Measurements from ENCODE around the gene PDS5A. TPM values are rescaled to one million over a fixed set of nuclear protein-coding genes. Genes with fewer than 3 reads are reported as not detected.

The PDS5A gene
- total RNA-seq, 1 experiment from 2014 or later: 96.6 TPM

DNA sequence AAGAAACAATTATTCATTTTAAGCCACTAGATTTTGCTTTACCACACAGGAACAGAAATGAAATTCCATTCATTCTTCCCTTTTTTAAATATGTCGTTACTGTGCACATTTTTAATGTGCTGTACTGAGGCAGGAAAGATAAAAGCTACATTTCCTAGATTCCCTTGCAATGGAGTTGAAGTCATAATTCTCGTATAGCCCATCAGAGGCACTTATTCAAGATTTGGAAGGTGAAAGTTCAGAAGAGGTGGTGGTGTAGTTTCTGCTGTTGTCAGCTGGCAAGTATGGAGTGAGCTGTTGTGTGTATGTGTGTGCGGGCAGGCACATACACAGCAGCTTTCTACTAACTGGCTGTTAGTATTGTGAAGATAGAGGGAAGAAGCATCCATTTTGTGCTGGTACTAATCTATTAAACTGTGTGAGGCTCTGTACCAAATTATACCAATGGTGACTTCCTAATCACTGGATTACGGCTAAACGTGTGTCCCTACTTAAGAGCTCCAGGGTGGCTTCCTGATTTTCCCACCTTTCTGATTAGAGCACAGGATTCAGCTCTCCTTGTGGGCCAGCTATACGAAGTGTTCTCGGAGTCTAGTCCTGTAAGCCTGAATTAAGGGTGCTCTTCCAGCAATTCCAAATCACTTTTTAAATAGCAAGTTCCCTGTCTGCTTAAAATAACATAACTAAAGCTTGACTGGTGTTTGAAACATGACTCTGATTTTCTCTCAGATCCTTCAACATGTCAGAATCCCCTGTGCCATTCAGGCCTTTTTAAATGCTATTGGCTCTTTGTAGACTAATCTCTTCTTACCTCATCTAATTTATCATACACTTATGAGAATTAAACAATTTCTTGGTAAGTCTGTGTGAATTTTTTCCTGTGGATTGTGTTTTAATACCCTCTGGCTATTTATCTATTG, 43.8 kb downstream of the PDS5A start:
- no peaks in the 10 kb centered on the region for H3K27me3 ChIP-seq (ENCODE audit: low read length)
- no peak overlapping the region for H3K4me3 ChIP-seq (ENCODE audit: low read length)
- peaks cover 91% of the 10 kb centered on the region for H3K79me2 ChIP-seq (ENCODE audit: low read length)
- H3K9me3 ChIP-seq (ENCODE audit: low read length): no peaks in the 10 kb centered on the region
- H3K9me2 ChIP-seq (replicated peaks; ENCODE audit: insufficient read depth, low read length): no peaks in the 10 kb centered on the region
- H3K27ac ChIP-seq (ENCODE audit: low read length): no peak overlapping the region; the same call in 1 of the 2 replicates
- no peak overlapping the region for H3K9ac ChIP-seq (ENCODE audit: low read length)
- no peak overlapping the region for H2AFZ ChIP-seq (ENCODE audit: low read length)
- peaks cover 16% of the 10 kb centered on the region for H3K4me1 ChIP-seq (ENCODE audit: low read length)
- no peak overlapping the region for H3K4me2 ChIP-seq (ENCODE audit: low read depth, low read length, poor library complexity, severe bottlenecking)
- H3K36me3 ChIP-seq (ENCODE audit: insufficient read depth, low read length): no peaks in the 10 kb centered on the region
- peaks cover 6% of the 10 kb centered on the region; the same call in 1 of the 2 replicates for H4K20me1 ChIP-seq (ENCODE audit: insufficient read depth, low read depth, low read length)
- DNase-seq: no peak

DNA sequence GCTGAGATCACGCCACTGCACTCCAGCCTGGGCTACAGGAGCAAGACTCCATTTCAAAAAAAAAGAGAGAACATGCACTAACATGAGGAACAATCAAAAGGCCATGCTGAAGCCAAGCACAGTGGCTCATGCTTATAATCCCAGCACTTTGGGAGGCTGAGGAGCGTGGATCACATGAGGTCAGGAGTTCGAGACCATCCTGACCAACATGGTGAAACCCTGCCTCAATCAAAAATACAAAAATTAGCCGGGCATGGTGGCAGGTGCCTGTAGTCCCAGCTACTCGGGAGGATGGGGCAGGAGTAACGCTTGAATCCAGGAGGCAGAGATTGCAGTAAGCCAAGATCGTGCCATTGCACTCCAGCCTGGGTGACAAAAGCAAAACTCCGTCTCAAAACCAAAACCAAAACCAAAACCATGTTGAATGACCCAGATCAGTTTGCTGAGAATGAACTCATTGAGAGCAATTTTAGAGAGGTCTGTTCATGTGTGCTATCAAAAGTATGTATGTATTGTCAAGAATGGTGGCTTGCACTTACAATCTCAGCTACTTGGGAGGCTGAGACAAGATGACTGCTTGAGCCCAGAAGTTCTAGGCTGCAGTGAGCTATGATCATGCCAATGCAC, 44.8 kb downstream of the PDS5A start:
- no peak overlapping the region; the same call in 1 of the 2 replicates for H3K27ac ChIP-seq (ENCODE audit: low read length)
- no peaks in the 10 kb centered on the region for H3K36me3 ChIP-seq (ENCODE audit: insufficient read depth, low read length)
- no peak overlapping the region for H2AFZ ChIP-seq (ENCODE audit: low read length)
- no peaks in the 10 kb centered on the region for H3K9me3 ChIP-seq (ENCODE audit: low read length)
- peaks cover 5% of the 10 kb centered on the region; the same call in 1 of the 2 replicates for H4K20me1 ChIP-seq (ENCODE audit: insufficient read depth, low read depth, low read length)
- DNase-seq: no peak
- no peak overlapping the region for H3K4me3 ChIP-seq (ENCODE audit: low read length)
- H3K27me3 ChIP-seq (ENCODE audit: low read length): no peaks in the 10 kb centered on the region
- H3K4me2 ChIP-seq (ENCODE audit: low read depth, low read length, poor library complexity, severe bottlenecking): no peak overlapping the region
- peaks cover 90% of the 10 kb centered on the region for H3K79me2 ChIP-seq (ENCODE audit: low read length)
- no peak overlapping the region for H3K9ac ChIP-seq (ENCODE audit: low read length)
- no peaks in the 10 kb centered on the region for H3K9me2 ChIP-seq (replicated peaks; ENCODE audit: insufficient read depth, low read length)
- peaks cover 16% of the 10 kb centered on the region for H3K4me1 ChIP-seq (ENCODE audit: low read length)

DNA sequence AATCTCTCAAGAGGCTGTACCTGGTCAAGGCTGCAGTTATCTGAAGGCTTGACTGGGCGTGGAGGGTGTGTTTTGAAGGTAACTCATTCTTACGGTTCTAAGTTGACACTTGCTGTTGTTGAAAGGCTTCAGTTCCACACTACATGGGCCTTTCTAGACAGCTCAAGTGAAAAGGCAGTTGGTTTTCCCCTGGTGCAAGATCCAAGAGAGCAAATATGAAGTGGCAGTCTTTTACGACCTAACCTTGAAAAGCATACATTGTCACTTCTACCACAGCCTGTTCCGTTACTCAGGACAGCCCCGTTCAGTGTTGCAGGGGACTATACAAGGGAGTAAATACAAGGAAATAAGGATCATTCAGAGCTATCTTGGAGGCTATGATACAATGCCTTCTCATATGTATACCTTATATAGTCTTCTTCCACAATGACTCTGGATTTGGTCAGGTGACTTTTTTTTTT, 46.2 kb downstream of the PDS5A start:
- Histone ChIP-seq H4K20me1 (ENCODE audit: insufficient read depth, low read depth, low read length) (no peaks in the 10 kb centered on the region; the same call in 1 of the 2 replicates), H3K4me2 (ENCODE audit: low read depth, low read length, poor library complexity, severe bottlenecking) (no peak overlapping the region), H3K27me3 (ENCODE audit: low read length) (no peaks in the 10 kb centered on the region), H3K79me2 (ENCODE audit: low read length) (peaks cover 88% of the 10 kb centered on the region), H3K27ac (ENCODE audit: low read length) (no peak overlapping the region), H3K4me1 (ENCODE audit: low read length) (peaks cover 16% of the 10 kb centered on the region), H2AFZ (ENCODE audit: low read length) (no peak overlapping the region), H3K9me2 (replicated peaks; ENCODE audit: insufficient read depth, low read length) (no peaks in the 10 kb centered on the region), H3K4me3 (ENCODE audit: low read length) (no peak overlapping the region), H3K36me3 (ENCODE audit: insufficient read depth, low read length) (peaks cover 9% of the 10 kb centered on the region; the same call in 1 of the 2 replicates), H3K9me3 (ENCODE audit: low read length) (no peaks in the 10 kb centered on the region), H3K9ac (ENCODE audit: low read length) (no peak overlapping the region)
- DNase-seq: no peak

DNA sequence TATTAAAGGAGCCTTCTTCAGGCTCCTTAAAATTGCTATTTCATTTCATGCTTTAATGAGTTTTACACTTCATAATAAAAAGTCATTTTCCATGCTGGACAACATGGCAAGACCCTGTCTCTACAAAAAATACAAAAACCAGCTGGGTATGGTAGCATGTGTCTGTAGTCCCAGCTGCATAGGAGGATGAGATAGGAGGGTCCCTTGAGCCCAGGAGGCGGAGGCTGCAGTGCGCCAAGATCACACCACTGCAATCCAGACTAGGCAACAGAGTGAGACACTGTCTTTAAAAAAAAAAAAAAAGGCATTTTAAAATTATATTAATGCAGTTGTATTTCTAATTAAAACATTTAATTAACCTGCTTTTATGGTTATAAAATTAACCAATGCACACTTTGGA, 49.2 kb downstream of the PDS5A start:
- peaks cover 80% of the 10 kb centered on the region for H3K79me2 ChIP-seq (ENCODE audit: low read length)
- H3K9me3 ChIP-seq (ENCODE audit: low read length): no peaks in the 10 kb centered on the region
- H2AFZ ChIP-seq (ENCODE audit: low read length): no peak overlapping the region
- no peak for DNase-seq
- no peaks in the 10 kb centered on the region for H3K27me3 ChIP-seq (ENCODE audit: low read length)
- peaks cover 3% of the 10 kb centered on the region for H3K4me1 ChIP-seq (ENCODE audit: low read length)
- H4K20me1 ChIP-seq (ENCODE audit: insufficient read depth, low read depth, low read length): no peaks in the 10 kb centered on the region; the same call in 1 of the 2 replicates
- H3K36me3 ChIP-seq (ENCODE audit: insufficient read depth, low read length): peaks cover 24% of the 10 kb centered on the region; the same call in 1 of the 2 replicates
- no peak overlapping the region for H3K4me2 ChIP-seq (ENCODE audit: low read depth, low read length, poor library complexity, severe bottlenecking)
- no peak overlapping the region for H3K9ac ChIP-seq (ENCODE audit: low read length)
- no peak overlapping the region for H3K4me3 ChIP-seq (ENCODE audit: low read length)
- H3K9me2 ChIP-seq (replicated peaks; ENCODE audit: insufficient read depth, low read length): no peaks in the 10 kb centered on the region
- H3K27ac ChIP-seq (ENCODE audit: low read length): no peak overlapping the region

DNA sequence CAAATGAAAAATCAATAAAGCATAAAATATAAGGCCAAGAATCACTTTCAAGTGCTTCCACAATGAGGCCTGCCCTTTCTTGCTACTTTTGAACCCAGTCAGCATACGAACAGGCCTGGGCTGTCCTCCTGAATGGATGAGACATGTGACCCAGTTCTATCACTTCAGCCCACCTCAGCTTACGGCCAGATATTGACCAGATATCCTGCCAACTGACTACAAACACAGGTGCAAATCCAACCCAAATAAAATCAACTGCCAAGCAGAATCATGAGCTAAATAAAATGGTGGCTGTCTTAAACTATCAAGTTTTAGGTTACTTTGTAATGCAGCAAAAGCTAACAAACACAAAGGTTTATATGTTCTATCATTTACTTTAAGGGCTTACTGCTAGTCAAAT, 53.7 kb downstream of the PDS5A start:
- Histone ChIP-seq H3K27ac (ENCODE audit: low read length) (no peak overlapping the region), H3K27me3 (ENCODE audit: low read length) (no peaks in the 10 kb centered on the region), H3K4me2 (ENCODE audit: low read depth, low read length, poor library complexity, severe bottlenecking) (no peak overlapping the region), H3K79me2 (ENCODE audit: low read length) (peaks cover 61% of the 10 kb centered on the region), H3K4me1 (ENCODE audit: low read length) (no peaks in the 10 kb centered on the region), H3K9me2 (replicated peaks; ENCODE audit: insufficient read depth, low read length) (no peaks in the 10 kb centered on the region), H3K4me3 (ENCODE audit: low read length) (no peak overlapping the region), H3K36me3 (ENCODE audit: insufficient read depth, low read length) (peaks cover 35% of the 10 kb centered on the region; the same call in 1 of the 2 replicates), H3K9me3 (ENCODE audit: low read length) (no peaks in the 10 kb centered on the region), H4K20me1 (ENCODE audit: insufficient read depth, low read depth, low read length) (no peaks in the 10 kb centered on the region), H2AFZ (ENCODE audit: low read length) (no peak overlapping the region), H3K9ac (ENCODE audit: low read length) (no peak overlapping the region)
- no peak for DNase-seq

DNA sequence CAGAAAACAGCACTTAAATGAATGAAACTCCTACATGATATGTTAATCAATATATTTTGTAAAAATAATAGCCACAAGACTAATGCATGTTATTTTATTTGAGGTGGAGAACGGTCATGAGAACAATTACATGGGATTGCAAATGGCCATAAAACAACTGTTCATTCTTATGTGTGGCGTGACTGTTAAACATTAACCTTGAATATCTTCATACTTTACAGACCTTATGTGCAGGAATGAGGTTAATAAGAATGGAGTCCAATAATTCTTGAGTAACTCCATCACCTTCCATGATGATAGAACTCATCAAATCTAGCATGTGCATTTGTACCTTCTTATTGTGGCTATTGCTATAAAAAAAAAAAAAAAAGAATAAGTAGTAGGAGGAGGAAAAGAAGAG, 55.3 kb downstream of the PDS5A start:
- no peak overlapping the region for H3K4me2 ChIP-seq (ENCODE audit: low read depth, low read length, poor library complexity, severe bottlenecking)
- H3K79me2 ChIP-seq (ENCODE audit: low read length): peaks cover 51% of the 10 kb centered on the region
- no peak overlapping the region for H2AFZ ChIP-seq (ENCODE audit: low read length)
- H3K36me3 ChIP-seq (ENCODE audit: insufficient read depth, low read length): peaks cover 41% of the 10 kb centered on the region; the same call in 1 of the 2 replicates
- no peaks in the 10 kb centered on the region for H3K4me1 ChIP-seq (ENCODE audit: low read length)
- no peak overlapping the region for H3K27ac ChIP-seq (ENCODE audit: low read length)
- H3K9me2 ChIP-seq (replicated peaks; ENCODE audit: insufficient read depth, low read length): no peaks in the 10 kb centered on the region
- no peak overlapping the region for H3K4me3 ChIP-seq (ENCODE audit: low read length)
- H3K27me3 ChIP-seq (ENCODE audit: low read length): no peaks in the 10 kb centered on the region
- DNase-seq: no peak
- H3K9me3 ChIP-seq (ENCODE audit: low read length): no peaks in the 10 kb centered on the region
- no peaks in the 10 kb centered on the region for H4K20me1 ChIP-seq (ENCODE audit: insufficient read depth, low read depth, low read length)
- H3K9ac ChIP-seq (ENCODE audit: low read length): no peak overlapping the region

DNA sequence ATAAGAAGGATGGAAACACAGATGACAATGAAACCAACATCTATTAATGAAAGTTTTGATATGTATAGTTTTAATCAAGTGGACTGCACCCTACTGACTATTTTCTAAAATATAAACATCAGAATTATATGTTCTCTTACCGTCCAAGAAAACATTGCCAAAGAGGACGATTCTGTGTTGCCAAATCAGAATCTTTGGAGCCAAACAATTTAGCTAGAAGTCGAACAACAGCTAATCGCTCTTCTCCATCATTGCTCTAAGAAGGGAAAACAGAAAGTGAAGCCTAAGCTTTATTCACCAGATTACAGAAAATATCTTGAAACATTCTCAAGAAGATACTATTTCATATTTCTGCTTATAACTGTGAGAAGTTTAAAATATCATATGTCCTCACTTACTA, 64.2 kb downstream of the PDS5A start:
- Histone ChIP-seq H3K9me3 (ENCODE audit: low read length) (no peaks in the 10 kb centered on the region), H4K20me1 (ENCODE audit: insufficient read depth, low read depth, low read length) (no peaks in the 10 kb centered on the region), H3K4me1 (ENCODE audit: low read length) (no peaks in the 10 kb centered on the region), H3K9ac (ENCODE audit: low read length) (no peak overlapping the region), H3K4me2 (ENCODE audit: low read depth, low read length, poor library complexity, severe bottlenecking) (no peak overlapping the region), H3K79me2 (ENCODE audit: low read length) (peaks cover 31% of the 10 kb centered on the region), H3K36me3 (ENCODE audit: insufficient read depth, low read length) (peaks cover 45% of the 10 kb centered on the region), H3K27me3 (ENCODE audit: low read length) (no peaks in the 10 kb centered on the region), H3K4me3 (ENCODE audit: low read length) (no peak overlapping the region), H2AFZ (ENCODE audit: low read length) (no peak overlapping the region), H3K27ac (ENCODE audit: low read length) (no peak overlapping the region), H3K9me2 (replicated peaks; ENCODE audit: insufficient read depth, low read length) (no peaks in the 10 kb centered on the region)
- no peak for DNase-seq

DNA sequence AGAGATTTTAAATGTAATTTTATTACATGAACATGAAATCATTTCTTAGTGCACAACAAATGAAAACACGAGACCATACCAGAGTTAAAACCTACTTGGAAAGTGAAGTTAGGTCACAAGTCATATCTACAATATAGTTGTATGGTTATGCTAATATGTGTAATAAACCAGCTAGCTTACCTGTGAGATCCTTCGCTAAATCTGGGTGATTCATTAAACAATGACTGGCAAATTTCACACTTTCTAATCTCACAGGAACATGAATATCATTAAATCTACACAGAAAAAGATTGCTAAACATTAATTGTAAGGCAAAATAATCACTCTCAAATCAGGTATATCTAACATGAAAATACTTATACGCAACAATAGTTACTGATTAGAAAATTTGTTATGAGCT, 67.6 kb downstream of the PDS5A start:
- no peak for DNase-seq
- no peak overlapping the region for H3K9ac ChIP-seq (ENCODE audit: low read length)
- no peaks in the 10 kb centered on the region for H3K9me3 ChIP-seq (ENCODE audit: low read length)
- H4K20me1 ChIP-seq (ENCODE audit: insufficient read depth, low read depth, low read length): no peaks in the 10 kb centered on the region
- no peaks in the 10 kb centered on the region for H3K9me2 ChIP-seq (replicated peaks; ENCODE audit: insufficient read depth, low read length)
- H3K4me3 ChIP-seq (ENCODE audit: low read length): no peak overlapping the region
- no peaks in the 10 kb centered on the region for H3K4me1 ChIP-seq (ENCODE audit: low read length)
- H3K79me2 ChIP-seq (ENCODE audit: low read length): peaks cover 27% of the 10 kb centered on the region
- H3K36me3 ChIP-seq (ENCODE audit: insufficient read depth, low read length): peaks cover 32% of the 10 kb centered on the region
- H2AFZ ChIP-seq (ENCODE audit: low read length): no peak overlapping the region
- H3K4me2 ChIP-seq (ENCODE audit: low read depth, low read length, poor library complexity, severe bottlenecking): no peak overlapping the region
- no peaks in the 10 kb centered on the region for H3K27me3 ChIP-seq (ENCODE audit: low read length)
- no peak overlapping the region for H3K27ac ChIP-seq (ENCODE audit: low read length)

Measured in Karpas-422 (cell line).